ENCODE results near the gene PRXL2C. TPM values are rescaled to one million over a fixed set of nuclear protein-coding genes. Genes with fewer than 3 reads are reported as not detected.
"Not testable (repeated sequence)": the region's sequence is repeated elsewhere in the genome, so short reads cannot be mapped to it uniquely, and the experiment has no call there.

PRXL2C gene
- polyA plus RNA-seq, 1 donor from 2014 or later: 0.12 TPM

DNA sequence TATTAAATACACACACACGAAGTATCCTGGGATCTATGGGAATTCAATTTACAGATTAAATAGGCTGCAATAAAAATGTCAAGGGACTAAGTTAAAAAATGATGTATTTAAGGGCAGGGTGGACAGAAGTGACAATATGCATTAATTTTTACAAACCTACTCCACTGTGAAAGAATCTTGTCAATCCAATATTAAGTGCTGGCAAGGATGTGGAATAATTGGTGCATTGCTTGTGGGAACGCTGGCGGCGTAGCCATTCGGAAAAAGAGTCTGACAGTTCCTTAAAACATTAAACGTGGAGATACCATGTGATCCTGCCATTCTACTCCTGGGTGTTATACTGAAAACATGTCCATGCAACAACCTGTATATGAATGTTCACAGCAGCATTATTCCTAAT, 39.7 kb downstream of the PRXL2C start:
- no peak overlapping the region for H3K4me2 ChIP-seq (ENCODE audit: low read length)
- no peaks in the 10 kb centered on the region for H3K9me3 ChIP-seq (ENCODE audit: low read length)
- no peaks in the 10 kb centered on the region for H4K20me1 ChIP-seq (ENCODE audit: insufficient read depth)
- H3K27me3 ChIP-seq (ENCODE audit: insufficient read depth, low read depth, low read length): no peaks in the 10 kb centered on the region
- H3K4me3 ChIP-seq (ENCODE audit: low read length): no peak overlapping the region
- no peaks in the 10 kb centered on the region for H3F3A ChIP-seq (ENCODE audit: insufficient read depth, low read length, poor library complexity, severe bottlenecking)
- TF ChIP-seq, protein P1, sequence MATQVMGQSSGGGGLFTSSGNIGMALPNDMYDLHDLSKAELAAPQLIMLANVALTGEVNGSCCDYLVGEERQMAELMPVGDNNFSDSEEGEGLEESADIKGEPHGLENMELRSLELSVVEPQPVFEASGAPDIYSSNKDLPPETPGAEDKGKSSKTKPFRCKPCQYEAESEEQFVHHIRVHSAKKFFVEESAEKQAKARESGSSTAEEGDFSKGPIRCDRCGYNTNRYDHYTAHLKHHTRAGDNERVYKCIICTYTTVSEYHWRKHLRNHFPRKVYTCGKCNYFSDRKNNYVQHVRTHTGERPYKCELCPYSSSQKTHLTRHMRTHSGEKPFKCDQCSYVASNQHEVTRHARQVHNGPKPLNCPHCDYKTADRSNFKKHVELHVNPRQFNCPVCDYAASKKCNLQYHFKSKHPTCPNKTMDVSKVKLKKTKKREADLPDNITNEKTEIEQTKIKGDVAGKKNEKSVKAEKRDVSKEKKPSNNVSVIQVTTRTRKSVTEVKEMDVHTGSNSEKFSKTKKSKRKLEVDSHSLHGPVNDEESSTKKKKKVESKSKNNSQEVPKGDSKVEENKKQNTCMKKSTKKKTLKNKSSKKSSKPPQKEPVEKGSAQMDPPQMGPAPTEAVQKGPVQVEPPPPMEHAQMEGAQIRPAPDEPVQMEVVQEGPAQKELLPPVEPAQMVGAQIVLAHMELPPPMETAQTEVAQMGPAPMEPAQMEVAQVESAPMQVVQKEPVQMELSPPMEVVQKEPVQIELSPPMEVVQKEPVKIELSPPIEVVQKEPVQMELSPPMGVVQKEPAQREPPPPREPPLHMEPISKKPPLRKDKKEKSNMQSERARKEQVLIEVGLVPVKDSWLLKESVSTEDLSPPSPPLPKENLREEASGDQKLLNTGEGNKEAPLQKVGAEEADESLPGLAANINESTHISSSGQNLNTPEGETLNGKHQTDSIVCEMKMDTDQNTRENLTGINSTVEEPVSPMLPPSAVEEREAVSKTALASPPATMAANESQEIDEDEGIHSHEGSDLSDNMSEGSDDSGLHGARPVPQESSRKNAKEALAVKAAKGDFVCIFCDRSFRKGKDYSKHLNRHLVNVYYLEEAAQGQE (IDR thresholded peaks at IDR 0.05; ENCODE audit: borderline replicate concordance): peak; percentile 18
- no peak for TF ChIP-seq EP300 (conservative IDR thresholded peaks at IDR 0.05; ENCODE audit: poor library complexity, severe bottlenecking)
- no peak for TF ChIP-seq TAF1 (IDR thresholded peaks at IDR 0.05; ENCODE audit: low read depth)
- no peak for TF ChIP-seq MXI1 (conservative IDR thresholded peaks at IDR 0.05; ENCODE audit: poor library complexity, severe bottlenecking)
- TF ChIP-seq SMC3 (conservative IDR thresholded peaks at IDR 0.05; ENCODE audit: poor library complexity): no peak
- peak; percentile 34 for TF ChIP-seq POLR2AphosphoS5 (IDR thresholded peaks at IDR 0.05)
- TF ChIP-seq, protein P2, sequence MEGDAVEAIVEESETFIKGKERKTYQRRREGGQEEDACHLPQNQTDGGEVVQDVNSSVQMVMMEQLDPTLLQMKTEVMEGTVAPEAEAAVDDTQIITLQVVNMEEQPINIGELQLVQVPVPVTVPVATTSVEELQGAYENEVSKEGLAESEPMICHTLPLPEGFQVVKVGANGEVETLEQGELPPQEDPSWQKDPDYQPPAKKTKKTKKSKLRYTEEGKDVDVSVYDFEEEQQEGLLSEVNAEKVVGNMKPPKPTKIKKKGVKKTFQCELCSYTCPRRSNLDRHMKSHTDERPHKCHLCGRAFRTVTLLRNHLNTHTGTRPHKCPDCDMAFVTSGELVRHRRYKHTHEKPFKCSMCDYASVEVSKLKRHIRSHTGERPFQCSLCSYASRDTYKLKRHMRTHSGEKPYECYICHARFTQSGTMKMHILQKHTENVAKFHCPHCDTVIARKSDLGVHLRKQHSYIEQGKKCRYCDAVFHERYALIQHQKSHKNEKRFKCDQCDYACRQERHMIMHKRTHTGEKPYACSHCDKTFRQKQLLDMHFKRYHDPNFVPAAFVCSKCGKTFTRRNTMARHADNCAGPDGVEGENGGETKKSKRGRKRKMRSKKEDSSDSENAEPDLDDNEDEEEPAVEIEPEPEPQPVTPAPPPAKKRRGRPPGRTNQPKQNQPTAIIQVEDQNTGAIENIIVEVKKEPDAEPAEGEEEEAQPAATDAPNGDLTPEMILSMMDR (IDR thresholded peaks at IDR 0.05; ENCODE audit: poor library complexity, severe bottlenecking): no peak
- no peak for TF ChIP-seq EZH2 (IDR thresholded peaks at IDR 0.05; ENCODE audit: borderline replicate concordance, insufficient read depth, low read length, poor library complexity, severe bottlenecking)
- no peak for TF ChIP-seq RAD21 (conservative IDR thresholded peaks at IDR 0.05)
- H2AFZ ChIP-seq (ENCODE audit: low read depth, low read length): no peak overlapping the region
- no peak overlapping the region for H3K27ac ChIP-seq (ENCODE audit: low read length)
- H3K36me3 ChIP-seq (ENCODE audit: insufficient read depth, low read length): no peaks in the 10 kb centered on the region
- peaks cover 4% of the 10 kb centered on the region for H3K79me2 ChIP-seq (replicated peaks; ENCODE audit: insufficient read depth, low read length)
- H3K9me2 ChIP-seq (ENCODE audit: insufficient read depth, low read length): no peaks in the 10 kb centered on the region
- H3K9ac ChIP-seq (ENCODE audit: low read length): no peak overlapping the region

DNA sequence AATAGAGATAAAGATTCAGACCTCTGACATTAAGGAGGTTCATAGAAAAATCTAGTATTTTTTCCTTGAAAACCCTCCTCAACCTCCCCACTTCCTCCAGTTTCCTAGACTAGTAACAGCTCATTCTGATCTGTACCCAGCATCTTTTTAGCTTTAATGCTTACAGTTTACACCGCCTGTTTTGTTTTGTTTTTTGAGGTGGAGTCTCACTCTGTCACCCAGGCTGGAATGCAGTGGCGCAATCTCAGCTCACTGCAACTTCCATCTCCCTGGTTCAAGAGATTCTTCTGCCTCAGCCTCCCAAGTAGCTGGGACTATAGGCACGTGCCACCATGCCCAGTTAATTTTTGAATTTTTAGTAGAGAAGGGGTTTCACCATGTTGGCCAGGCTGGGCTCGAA, 40.5 kb downstream of the PRXL2C start:
- not testable (repeated sequence) for H4K20me1 ChIP-seq (ENCODE audit: insufficient read depth); H3K9ac ChIP-seq (ENCODE audit: low read length); H3K9me2 ChIP-seq (ENCODE audit: insufficient read depth, low read length); H3K9me3 ChIP-seq (ENCODE audit: low read length); H3K4me3 ChIP-seq (ENCODE audit: low read length); H3K27ac ChIP-seq (ENCODE audit: low read length); H3K36me3 ChIP-seq (ENCODE audit: insufficient read depth, low read length); H3K79me2 ChIP-seq (replicated peaks; ENCODE audit: insufficient read depth, low read length); H3K27me3 ChIP-seq (ENCODE audit: insufficient read depth, low read depth, low read length); H3F3A ChIP-seq (ENCODE audit: insufficient read depth, low read length, poor library complexity, severe bottlenecking); H2AFZ ChIP-seq (ENCODE audit: low read depth, low read length); H3K4me2 ChIP-seq (ENCODE audit: low read length)

DNA sequence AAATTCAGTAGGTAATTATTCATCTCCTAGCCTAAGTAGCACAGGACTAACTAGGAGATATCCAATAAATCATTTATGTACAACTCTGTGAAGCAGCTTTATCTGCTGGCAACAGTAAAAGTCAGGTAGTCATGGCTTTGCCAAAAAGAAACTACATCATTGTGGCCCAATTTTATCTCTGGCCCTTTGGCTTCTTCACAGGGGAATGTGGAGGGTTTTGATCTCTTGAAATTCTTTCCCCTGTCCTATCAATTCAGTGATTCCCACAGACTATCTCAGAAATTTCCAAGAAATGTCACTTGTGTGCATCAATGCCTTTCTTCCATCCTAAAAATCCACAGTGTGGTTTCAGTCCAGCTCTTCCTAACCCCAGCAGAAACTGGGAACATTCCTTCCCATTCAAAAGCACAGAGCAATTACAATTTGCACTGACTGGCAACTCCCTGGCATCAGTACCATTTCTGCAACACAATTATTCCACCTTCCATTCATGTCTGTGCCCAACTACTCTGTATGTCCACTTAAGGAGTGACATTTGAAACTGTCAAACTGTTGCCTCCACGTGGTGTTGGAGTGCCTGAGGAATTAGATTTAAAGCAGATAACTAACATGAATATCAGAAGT, 42.0 kb downstream of the PRXL2C start:
- Histone ChIP-seq H4K20me1 (ENCODE audit: insufficient read depth) (no peaks in the 10 kb centered on the region), H3K79me2 (replicated peaks; ENCODE audit: insufficient read depth, low read length) (peaks cover 14% of the 10 kb centered on the region), H2AFZ (ENCODE audit: low read depth, low read length) (no peak overlapping the region), H3K4me3 (ENCODE audit: low read length) (no peak overlapping the region), H3K27me3 (ENCODE audit: insufficient read depth, low read depth, low read length) (no peaks in the 10 kb centered on the region), H3K9me3 (ENCODE audit: low read length) (no peaks in the 10 kb centered on the region), H3K27ac (ENCODE audit: low read length) (no peak overlapping the region), H3F3A (ENCODE audit: insufficient read depth, low read length, poor library complexity, severe bottlenecking) (no peaks in the 10 kb centered on the region), H3K4me2 (ENCODE audit: low read length) (no peak overlapping the region), H3K9me2 (ENCODE audit: insufficient read depth, low read length) (no peaks in the 10 kb centered on the region), H3K9ac (ENCODE audit: low read length) (no peak overlapping the region), H3K36me3 (ENCODE audit: insufficient read depth, low read length) (no peaks in the 10 kb centered on the region)
- TF ChIP-seq TAF1 (IDR thresholded peaks at IDR 0.05; ENCODE audit: low read depth) (no peak), MXI1 (conservative IDR thresholded peaks at IDR 0.05; ENCODE audit: poor library complexity, severe bottlenecking) (no peak)
- TF ChIP-seq, protein P1 (IDR thresholded peaks at IDR 0.05; ENCODE audit: borderline replicate concordance): no peak
- TF ChIP-seq, protein P2 (IDR thresholded peaks at IDR 0.05; ENCODE audit: poor library complexity, severe bottlenecking): no peak
